HPDE6-E6E7 (cell line): Measurements from ENCODE around the gene ZFAND6.
A peak's percentile ranks its signal among the peaks of the same experiment; 100 is the strongest.
"Not testable (repeated sequence)": the region's sequence is repeated elsewhere in the genome, so short reads cannot be mapped to it uniquely, and the experiment has no call there.

ENCODE experiments used
- DNase-seq: peaks from one replicate; pipeline ENCODE4 v3.0.0; 2011; ENCODE audit warnings: missing footprints; ENCODE audit errors: extremely low spot score

ZFAND6 gene

DNA sequence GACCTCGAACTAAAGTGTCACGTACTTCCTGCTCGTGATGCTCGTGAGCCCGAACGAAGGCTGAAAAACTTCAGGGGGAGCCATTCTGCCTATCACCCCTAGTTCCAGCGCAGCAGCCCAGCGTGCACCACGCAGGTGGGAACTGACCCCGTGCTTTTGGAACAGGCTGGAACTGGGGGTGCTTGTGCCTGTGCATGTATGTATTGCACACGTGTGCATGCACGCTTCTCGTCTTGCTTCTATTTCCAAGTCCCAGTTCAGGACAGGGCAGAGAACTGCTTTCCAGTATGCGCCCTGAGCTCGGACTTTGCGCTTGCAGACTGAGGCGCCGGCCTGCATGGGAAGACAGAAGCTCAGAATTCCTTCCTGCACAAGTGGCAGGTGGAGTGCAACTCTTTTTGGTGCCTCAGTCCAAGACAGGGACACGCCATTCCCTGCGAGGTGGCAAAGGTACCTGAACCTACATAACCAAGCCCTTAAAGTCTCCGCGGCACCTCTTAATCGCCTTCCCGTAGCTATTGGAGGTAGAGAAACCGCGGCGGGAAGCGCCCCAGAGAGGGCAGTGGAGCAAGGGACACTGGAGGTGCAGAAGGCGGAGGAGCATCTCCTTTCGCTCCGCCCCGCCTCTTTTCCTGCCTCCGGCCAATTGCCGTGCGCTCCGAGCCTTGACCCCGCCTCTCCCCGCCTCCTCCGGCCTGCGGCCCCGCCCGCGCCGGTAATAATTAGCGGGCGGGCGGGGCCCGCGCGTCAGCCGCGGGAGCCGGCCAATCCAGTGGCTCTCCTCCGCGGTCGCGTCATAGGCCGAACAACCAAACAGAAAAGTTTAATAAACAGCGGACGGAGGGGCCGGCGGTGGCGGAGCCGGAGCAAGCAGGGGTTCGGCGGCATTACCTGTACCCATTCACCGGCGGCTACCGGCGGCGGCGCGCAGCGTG, at the start of gene ZFAND6:
TSS of gene ZFAND6 (plus strand) at position 826 of the 935 bp plus-strand sequence. CDS start 60,669 bp downstream, outside the sequence.
- DNase-seq, result peak; percentile 88

GRCh38 chr15:80010131-80010673, 49.3 kb upstream of the ZFAND6 start:
- DNase-seq, result no peak

DNA sequence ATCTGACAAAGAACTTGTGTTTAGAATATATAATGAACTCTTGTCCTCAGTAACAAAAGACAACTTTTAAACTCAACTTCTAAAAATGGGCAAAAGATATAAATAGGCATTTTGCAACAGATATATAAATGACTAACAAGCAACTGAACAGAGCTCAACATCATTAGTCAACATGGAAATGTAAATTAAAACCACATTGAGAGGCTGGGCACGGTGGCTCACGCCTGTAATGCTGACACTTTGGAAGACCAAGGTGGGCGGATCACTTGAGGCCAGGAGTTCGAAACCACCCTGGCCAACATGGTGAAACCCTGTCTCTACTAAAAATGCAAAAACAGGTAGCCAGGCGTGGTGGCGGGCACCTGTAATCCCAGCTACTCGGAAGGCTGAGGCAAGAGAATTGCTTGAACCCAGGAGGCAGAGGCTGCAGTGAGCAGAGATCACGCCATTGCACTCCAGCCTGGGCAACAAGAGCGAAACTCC, 48.4 kb upstream of the ZFAND6 start:
- DNase-seq, result not testable (repeated sequence)

DNA sequence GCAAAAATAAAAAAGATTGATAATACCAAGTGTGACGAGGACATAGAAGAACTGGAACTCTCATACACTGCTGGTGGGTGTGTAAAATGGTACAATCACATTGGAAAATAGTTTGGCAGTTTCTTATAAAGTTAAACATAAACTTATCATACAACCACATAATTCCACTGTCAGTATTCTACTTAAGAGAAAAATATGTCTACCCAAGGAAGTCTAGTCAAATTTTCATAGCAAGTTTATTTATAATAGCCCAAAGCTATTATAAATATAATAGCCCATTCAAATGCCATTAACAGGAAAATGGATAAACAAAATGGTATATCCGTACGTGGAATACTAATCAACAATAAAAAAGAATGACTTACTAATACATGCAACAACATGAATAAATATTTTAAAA, 47.9 kb upstream of the ZFAND6 start:
- no peak for DNase-seq

DNA sequence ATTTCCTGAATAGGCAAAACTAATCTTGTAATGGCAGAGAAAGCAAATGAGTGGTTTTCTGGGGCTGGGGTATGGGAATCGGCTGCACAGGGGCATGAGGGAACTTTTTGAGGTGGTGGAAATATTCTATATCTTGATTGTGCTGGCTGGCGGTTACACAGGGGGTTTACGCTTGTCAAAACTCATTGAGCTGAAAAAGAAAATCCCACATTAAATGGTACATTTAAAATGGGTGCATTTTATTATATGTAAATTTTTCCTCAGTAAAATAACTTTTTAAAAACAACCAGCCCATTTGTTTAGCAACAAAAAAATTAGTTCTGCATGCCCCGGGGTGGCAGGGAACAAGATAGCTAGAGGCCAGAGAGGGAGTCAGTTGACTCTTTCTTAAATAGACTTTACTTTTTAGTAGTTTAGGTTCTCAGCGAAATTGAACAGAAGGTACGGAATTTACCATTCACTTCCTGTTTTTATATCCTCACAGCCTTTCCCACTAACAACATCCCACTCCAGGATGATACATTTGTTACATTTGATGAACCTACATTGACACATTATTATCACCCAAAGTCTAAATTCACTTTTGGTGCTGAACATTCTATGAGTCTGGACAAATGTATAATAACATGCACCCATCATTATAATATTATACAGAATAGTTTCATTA, 47.3 kb upstream of the ZFAND6 start:
- no peak for DNase-seq

DNA sequence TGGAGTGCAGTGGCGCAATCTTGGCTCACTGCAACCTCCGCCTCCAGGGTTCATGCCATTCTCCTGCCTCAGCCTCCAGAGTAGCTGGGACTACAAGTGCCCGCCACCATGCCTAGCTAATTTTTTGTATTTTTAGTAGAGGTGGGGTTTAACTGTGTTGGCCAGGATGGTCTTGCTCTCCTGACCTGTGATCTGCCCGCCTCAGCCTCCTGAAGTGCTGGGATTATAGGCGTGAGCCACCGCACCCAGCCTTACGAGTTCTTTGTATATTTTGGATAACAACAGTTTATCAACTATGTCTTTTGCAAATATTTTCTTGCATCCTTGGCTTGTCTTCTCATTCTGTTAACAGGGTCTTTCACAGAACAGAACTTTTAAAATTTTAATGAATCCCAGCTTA, 45.3 kb upstream of the ZFAND6 start:
- DNase-seq, result not testable (repeated sequence)

DNA sequence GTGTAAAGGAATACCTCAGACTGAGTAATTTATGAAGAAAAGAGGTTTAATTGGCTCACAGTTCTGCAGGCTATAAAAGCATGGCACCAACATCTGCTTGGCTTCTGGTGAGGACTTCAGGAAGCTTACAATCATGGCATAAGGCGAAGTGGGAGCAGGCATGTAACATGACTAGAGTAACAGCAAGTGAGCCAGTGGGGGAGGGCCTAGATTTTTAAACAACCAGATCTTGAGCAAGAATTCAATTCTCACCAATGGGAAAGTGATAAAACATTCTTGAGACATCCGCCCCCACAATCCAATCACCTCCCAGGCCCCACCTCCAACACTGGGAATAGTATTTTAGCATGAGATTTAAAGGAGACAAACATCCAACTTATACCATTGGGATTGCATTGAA, 44.3 kb upstream of the ZFAND6 start:
- no peak for DNase-seq

DNA sequence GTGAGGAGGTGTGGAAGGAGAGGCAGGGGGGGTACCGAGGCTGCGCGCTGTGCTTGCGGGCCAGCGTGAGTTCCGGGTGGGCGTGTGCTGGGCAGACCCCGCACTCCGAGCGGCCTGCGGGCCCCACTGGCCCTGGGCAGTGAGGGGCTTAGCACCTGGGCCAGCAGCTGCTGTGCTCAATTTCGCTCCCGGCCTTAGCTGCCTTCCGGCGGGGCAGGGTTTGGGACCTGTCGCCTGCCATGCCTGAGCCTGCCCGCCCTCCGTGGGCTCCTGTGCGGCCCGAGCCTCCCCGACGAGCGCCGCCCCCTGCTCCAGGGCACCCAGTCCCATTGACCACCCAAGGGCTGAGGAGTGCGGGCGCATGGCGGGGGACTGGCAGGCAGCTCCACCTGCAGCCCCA, 43.0 kb upstream of the ZFAND6 start:
- DNase-seq, result not testable (repeated sequence)

GRCh38 chr15:80017139-80017538, 42.3 kb upstream of the ZFAND6 start:
- not testable (repeated sequence) for DNase-seq

- no peak for DNase-seq
These were observed 40.2 kb upstream of the ZFAND6 start for GRCh38 chr15:80019168-80019745.

GRCh38 chr15:80020149-80020548, 39.3 kb upstream of the ZFAND6 start:
- DNase-seq, result not testable (repeated sequence)

- no peak for DNase-seq
These were observed 38.7 kb upstream of the ZFAND6 start for GRCh38 chr15:80020731-80021130.

DNA sequence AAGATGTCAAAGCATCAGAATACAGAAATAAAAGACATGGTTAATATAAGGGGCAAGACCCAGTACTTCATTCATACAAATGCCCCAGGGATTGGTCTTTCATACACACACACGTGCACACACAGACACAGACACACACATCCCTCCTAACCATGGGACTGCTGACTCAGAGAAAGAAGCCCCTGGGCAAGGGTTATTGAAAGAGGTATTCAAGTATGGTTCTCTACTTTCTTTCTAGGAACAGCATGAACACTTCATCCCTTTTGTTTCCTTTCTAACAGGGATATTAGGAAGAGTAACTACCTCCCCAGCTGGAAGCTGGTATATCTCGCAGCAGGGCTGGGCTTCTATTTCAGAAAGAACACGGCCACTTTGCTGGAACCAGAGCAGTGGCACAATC, 33.2 kb upstream of the ZFAND6 start:
- DNase-seq, result no peak

DNA sequence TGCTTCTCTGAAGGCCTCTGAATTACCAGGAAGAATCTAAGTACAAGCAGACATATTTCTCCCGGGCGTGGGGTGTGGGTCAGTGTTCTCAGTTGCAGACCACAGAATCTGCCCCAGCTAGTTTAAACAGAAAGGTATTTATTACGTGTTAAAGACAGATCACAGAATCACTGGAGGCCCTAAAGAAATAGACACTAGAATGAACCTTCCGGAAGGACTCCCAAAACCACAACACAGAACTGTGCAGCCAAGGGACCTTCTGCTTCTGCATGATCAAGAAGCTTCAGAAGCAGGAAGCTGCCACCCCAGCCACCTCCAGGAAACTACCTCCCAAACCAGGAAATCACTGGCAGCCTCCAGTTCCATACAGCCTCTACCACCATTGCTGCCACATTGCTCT, 32.7 kb upstream of the ZFAND6 start:
- no peak for DNase-seq

- no peak for DNase-seq
These were observed 30.5 kb upstream of the ZFAND6 start for GRCh38 chr15:80028937-80029336.

DNA sequence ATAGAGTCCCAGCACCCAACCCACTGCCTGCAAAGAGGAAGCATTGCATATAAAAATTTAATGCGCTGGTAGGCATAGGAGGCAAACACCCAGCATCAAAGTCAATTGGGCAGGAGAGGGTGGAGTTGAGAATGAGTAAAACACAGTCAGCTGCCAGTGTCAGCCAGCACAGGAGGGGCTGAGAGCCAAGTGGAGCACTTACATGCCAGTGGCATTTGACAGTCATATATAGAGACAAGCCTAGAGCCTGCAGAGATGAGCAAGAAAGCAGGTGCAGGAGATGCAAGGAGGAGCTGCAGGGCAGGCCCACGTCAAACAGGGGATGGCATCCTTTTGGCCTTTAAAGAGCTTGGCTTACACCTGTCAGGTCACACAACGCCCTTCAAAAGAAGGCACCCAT, 27.6 kb upstream of the ZFAND6 start:
- no peak for DNase-seq

DNA sequence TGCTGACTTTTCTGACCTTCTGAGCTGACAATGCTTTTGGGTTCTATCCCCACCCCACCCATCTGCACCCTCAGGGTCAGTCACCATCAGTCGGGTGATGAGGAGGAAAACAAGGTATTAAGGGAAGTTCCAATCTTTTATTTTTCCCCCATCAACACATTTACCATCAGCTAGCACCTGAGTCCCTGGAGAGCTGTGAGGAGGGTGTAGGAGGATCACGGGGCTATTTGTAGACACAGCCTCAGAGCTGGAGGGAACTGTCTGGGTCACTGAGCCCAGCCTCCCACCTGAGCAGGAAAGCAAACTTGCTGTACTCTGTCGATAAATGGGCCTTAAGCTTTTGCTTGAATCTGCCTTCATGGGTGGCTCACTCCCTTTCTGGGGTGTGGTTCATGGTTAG, 24.8 kb upstream of the ZFAND6 start:
- DNase-seq, result no peak

- DNase-seq, result no peak
These were observed 23.4 kb upstream of the ZFAND6 start for GRCh38 chr15:80036071-80036470.

DNA sequence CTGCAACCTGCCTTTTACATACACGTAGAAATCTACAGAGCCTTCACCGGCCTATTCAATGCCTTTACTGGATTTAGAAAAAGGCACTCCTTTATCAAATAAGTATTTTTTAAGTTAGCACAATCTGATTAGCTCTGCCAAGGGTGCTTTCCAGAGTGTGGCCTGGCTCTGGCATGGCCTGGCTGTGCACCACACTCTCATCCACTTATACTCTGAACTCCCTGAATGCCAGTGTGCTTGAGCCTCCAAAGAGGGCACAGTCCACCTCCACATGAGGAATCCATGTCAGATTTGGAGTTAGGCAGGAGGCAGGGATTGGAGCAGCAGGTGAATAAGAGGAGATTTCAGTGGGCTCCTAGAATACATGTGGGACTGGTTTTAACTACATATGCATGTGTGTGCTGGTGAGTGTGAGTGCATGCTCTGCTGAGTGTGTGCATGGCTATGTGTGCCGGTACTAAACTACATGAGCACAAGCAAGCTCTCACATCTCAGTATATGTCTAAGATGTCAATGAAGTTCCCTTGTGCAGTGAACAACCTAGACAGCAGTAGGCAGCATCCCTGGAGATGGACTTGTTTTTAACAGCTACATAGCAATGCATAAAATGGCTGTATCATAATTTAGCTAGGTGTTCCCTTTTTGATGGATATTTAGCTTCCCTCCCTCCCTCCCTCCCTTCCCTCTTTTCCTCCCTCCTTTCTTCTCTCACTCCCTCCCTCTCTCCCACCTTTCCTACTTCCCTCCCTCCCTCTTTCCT, 17.8 kb upstream of the ZFAND6 start:
- DNase-seq, result no peak

DNA sequence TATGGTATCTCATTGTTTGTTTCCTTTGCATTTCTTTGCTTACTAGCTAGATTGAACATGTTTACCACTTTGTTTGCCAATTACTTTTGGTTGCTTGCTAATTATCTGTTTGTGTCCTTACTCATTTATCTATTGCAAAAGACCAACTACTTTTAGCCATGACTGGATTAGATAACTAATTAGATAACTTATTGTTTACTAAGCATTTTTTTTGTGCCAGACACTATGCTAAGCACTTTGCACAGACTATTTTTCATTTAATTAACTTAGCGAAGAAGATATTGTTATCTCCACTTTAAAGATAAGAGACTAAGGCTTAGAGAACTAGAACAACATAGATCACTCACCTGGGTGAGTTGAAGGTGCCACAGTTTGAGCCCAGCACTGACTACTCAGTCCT, 16.9 kb upstream of the ZFAND6 start:
- DNase-seq, result no peak

- DNase-seq, result not testable (repeated sequence)
These were observed 14.3 kb upstream of the ZFAND6 start for GRCh38 chr15:80045219-80045618.
